ENCODE measurements around the gene RPGRIP1. TPM values are rescaled to one million over a fixed set of nuclear protein-coding genes. Genes with fewer than 3 reads are reported as not detected.

The RPGRIP1 gene
- total and polyA plus RNA-seq, 2 donors (not counting 1 experiment from before 2014, with no cell fraction given), result 0.22 to 0.86 TPM

DNA sequence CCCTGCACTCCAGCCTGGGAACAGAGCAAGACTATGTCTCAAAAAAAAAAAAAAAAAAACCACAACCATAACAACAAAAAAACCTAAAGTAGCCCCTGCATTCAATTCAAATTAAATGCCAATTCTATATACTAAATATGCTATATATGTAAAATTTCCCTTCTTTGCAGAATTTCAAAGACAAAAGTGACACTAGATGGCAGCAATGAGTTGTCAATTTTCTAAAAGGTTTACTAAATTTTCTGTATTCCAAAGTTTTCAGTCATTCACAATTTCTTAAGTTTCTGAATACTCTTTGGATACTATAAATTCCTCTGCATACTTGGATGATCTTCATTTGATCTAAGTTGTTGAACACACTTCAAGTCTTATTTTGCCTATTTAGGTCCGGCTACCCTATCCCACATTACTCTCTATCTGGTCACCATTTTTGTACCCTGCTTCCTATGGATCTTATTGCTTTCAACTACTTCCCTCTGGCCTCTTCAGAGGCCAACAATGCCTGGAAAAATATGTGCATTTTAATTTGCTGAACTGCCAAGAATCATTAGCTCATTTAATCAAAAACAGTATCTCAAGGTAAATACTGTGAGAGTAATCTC lies 38.6 kb upstream of the RPGRIP1 start:
- peak overlapping the region; percentile 0 for H3K27ac Mint-ChIP-seq
- ATAC-seq (ENCODE audit: low read depth), result no peak

DNA sequence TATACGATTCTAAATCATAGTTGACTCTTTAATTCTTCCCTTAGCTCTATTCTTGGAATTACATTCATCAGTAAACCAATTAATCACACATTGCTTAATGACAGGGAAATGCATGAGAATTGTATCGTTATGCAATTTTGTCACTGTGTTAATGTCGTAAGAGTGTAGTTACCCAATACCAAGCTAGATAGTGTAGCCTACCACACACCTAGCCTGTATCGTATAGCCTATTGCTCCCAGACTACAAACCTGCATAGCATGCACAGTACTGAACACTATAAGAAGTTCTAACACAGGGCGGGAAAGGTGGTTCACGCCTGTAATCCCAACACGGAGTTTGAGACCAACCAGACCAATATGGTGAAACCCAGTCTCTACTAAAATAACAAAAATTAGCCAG lies 35.3 kb upstream of the RPGRIP1 start:
- peaks cover 34% of the 10 kb centered on the region for H3K4me1 Mint-ChIP-seq
- H3K27me3 Mint-ChIP-seq, result no peaks in the 10 kb centered on the region
- ATAC-seq (ENCODE audit: low read depth) (no peak), DNase-seq (no peak)
- Histone ChIP-seq H4K20me1 (ENCODE audit: control insufficient read depth, insufficient read depth, low read length, poor library complexity, severe bottlenecking) (peaks cover 67% of the 10 kb centered on the region), H3K9me3 (ENCODE audit: control extremely low read depth in 1 of 3, control insufficient read depth in 2 of 3, insufficient read depth in 1 of 3, low read length in 2 of 3) (no peaks in the 10 kb centered on the region), H3K27me3 (replicated peaks in 1 of 4; ENCODE audit: control extremely low read depth in 1 of 4, control insufficient read depth in 3 of 4, insufficient read depth in 4 of 4, low read length in 3 of 4) (no peaks in the 10 kb centered on the region), H3K4me2 (replicated peaks; ENCODE audit: low read depth, low read length, poor library complexity, severe bottlenecking) (no peak overlapping the region), H3K4me1 (ENCODE audit: control insufficient read depth in 2 of 2, insufficient read depth in 2 of 2, low read length in 2 of 2) (no peaks in the 10 kb centered on the region), H2AFZ (ENCODE audit: insufficient read depth, low read depth, low read length, poor library complexity, severe bottlenecking) (no peak overlapping the region), H3K36me3 (replicated peaks in 1 of 2; ENCODE audit: control extremely low read depth in 1 of 2, control insufficient read depth in 1 of 2, extremely low read depth in 1 of 2, insufficient read depth in 2 of 2, low read length in 1 of 2) (peaks cover 11 to 43% of the 10 kb centered on the region in 2 experiments), H3K9ac (ENCODE audit: low read length) (no peak overlapping the region), H3K4me3 (ENCODE audit: control extremely low read depth in 1 of 5, extremely low read depth in 1 of 5, insufficient read depth in 1 of 5, low read depth in 2 of 5, low read length in 4 of 5) (no peak overlapping the region), H3K79me2 (ENCODE audit: control insufficient read depth, insufficient read depth, low read length) (peaks cover 99% of the 10 kb centered on the region), H3K27ac (ENCODE audit: low read length in 2 of 2) (no peak overlapping the region)
- POLR2A ChIA-PET, result no interaction called here
- no peaks in the 10 kb centered on the region for H3K9me3 Mint-ChIP-seq (ENCODE audit: insufficient read depth)
- CTCF ChIA-PET, result no interaction called here
- H3K4me3 Mint-ChIP-seq, result no peak overlapping the region
- H3K27ac Mint-ChIP-seq, result no peak overlapping the region
- TF ChIP-seq, protein P1, sequence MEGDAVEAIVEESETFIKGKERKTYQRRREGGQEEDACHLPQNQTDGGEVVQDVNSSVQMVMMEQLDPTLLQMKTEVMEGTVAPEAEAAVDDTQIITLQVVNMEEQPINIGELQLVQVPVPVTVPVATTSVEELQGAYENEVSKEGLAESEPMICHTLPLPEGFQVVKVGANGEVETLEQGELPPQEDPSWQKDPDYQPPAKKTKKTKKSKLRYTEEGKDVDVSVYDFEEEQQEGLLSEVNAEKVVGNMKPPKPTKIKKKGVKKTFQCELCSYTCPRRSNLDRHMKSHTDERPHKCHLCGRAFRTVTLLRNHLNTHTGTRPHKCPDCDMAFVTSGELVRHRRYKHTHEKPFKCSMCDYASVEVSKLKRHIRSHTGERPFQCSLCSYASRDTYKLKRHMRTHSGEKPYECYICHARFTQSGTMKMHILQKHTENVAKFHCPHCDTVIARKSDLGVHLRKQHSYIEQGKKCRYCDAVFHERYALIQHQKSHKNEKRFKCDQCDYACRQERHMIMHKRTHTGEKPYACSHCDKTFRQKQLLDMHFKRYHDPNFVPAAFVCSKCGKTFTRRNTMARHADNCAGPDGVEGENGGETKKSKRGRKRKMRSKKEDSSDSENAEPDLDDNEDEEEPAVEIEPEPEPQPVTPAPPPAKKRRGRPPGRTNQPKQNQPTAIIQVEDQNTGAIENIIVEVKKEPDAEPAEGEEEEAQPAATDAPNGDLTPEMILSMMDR (IDR thresholded peaks at IDR 0.05), result no peak
- TF ChIP-seq EZH2 (IDR thresholded peaks at IDR 0.05; ENCODE audit: borderline replicate concordance, insufficient read depth, low read depth, low read length, poor library complexity, severe bottlenecking), result no peak
- intact Hi-C loops (cut with micrococcal nuclease), result loop anchor here (5.0 kb wide), 1 partner anchor 153 kb away; no protein-coding TSS in a partner anchor
- WGBS (ENCODE audit: insufficient coverage), result 100% methylated on average over 3 of the region's 7 CpGs

More for the DNA sequence above, 38.6 kb upstream of the RPGRIP1 start:
- H3K4me3 ChIP-seq (ENCODE audit: control extremely low read depth in 1 of 5, extremely low read depth in 1 of 5, insufficient read depth in 1 of 5, low read depth in 2 of 5, low read length in 4 of 5), result no peak overlapping the region
- H3K27me3 ChIP-seq (replicated peaks in 1 of 4; ENCODE audit: control extremely low read depth in 1 of 4, control insufficient read depth in 3 of 4, insufficient read depth in 4 of 4, low read length in 3 of 4), result no peaks in the 10 kb centered on the region
- no peaks in the 10 kb centered on the region for H3K27me3 Mint-ChIP-seq
- H3K4me3 Mint-ChIP-seq, result no peak overlapping the region
- ChIA-PET POLR2A (no interaction called here), CTCF (interaction anchor here (0.6 to 1.7 kb wide), 7 partner anchors 10 to 731 kb away, joined by 3 to 5 read pairs (median 3); no protein-coding TSS in a partner anchor)
- TF ChIP-seq, protein P1 (IDR thresholded peaks at IDR 0.05), result peak; percentile 74
- TF ChIP-seq EZH2 (IDR thresholded peaks at IDR 0.05; ENCODE audit: borderline replicate concordance, insufficient read depth, low read depth, low read length, poor library complexity, severe bottlenecking), result no peak
- no peaks in the 10 kb centered on the region for H3K9me3 Mint-ChIP-seq (ENCODE audit: insufficient read depth)
- peaks cover 69% of the 10 kb centered on the region for H4K20me1 ChIP-seq (ENCODE audit: control insufficient read depth, insufficient read depth, low read length, poor library complexity, severe bottlenecking)
- DNase-seq, result peak; percentile 58
- peak overlapping the region in 1 of 2 donors; percentile 10 for H3K27ac ChIP-seq (ENCODE audit: low read length in 2 of 2)
- H3K4me1 Mint-ChIP-seq, result peaks cover 36% of the 10 kb centered on the region
- H3K4me2 ChIP-seq (replicated peaks; ENCODE audit: low read depth, low read length, poor library complexity, severe bottlenecking), result no peak overlapping the region
- intact Hi-C loops (cut with micrococcal nuclease), result loop anchor here (1.0 to 5.0 kb wide), 3 partner anchors 143 to 315 kb away; partner anchors contain the start of gene SUPT16H
- peaks cover 14 to 50% of the 10 kb centered on the region in 2 experiments for H3K36me3 ChIP-seq (replicated peaks in 1 of 2; ENCODE audit: control extremely low read depth in 1 of 2, control insufficient read depth in 1 of 2, extremely low read depth in 1 of 2, insufficient read depth in 2 of 2, low read length in 1 of 2)
- H3K9ac ChIP-seq (ENCODE audit: low read length), result no peak overlapping the region
- H3K9me3 ChIP-seq (ENCODE audit: control extremely low read depth in 1 of 3, control insufficient read depth in 2 of 3, insufficient read depth in 1 of 3, low read length in 2 of 3), result no peaks in the 10 kb centered on the region
- peaks cover 99% of the 10 kb centered on the region for H3K79me2 ChIP-seq (ENCODE audit: control insufficient read depth, insufficient read depth, low read length)
- peaks cover 0 to 5% of the 10 kb centered on the region in 2 donors for H3K4me1 ChIP-seq (ENCODE audit: control insufficient read depth in 2 of 2, insufficient read depth in 2 of 2, low read length in 2 of 2)
- WGBS (ENCODE audit: insufficient coverage), result 100% methylated on average over 1 of the region's 1 CpG
- no peak overlapping the region for H2AFZ ChIP-seq (ENCODE audit: insufficient read depth, low read depth, low read length, poor library complexity, severe bottlenecking)
